BE2C (cell line): ENCODE results near the gene DDX24.

Experiments
- DNase-seq: peaks from one replicate; pipeline ENCODE4 v3.0.0-alpha.2; 2020
- H3K27me3 ChIP-seq: fragments of 250-450 bp; sonication (Bioruptor Pico); 2 replicates; pipeline ENCODE4 v1.5.1; 2020; ENCODE audit warnings: mild to moderate bottlenecking
- H3K36me3 ChIP-seq: fragments of 250-450 bp; sonication (Bioruptor Pico); 2 replicates; pipeline ENCODE4 v1.5.1; 2020; ENCODE audit warnings: mild to moderate bottlenecking
- H3K4me1 ChIP-seq: fragments of 250-450 bp; sonication (Bioruptor Pico); 2 replicates; pipeline ENCODE4 v1.5.1; 2020
- H3K4me3 ChIP-seq: 2 replicates; pipeline ENCODE4 v1.5.1; 2011; ENCODE audit warnings: low read depth, low read length
- H3K9me3 ChIP-seq: fragments of 250-450 bp; sonication (Bioruptor Pico); 2 replicates; pipeline ENCODE4 v1.5.1; 2020
- CTCF ChIP-seq: IDR thresholded peaks from 2 replicates; pipeline ENCODE4 v1.5.1; 2012; ENCODE audit warnings: mild to moderate bottlenecking, low read depth, low read length

The DDX24 gene

GRCh38 chr14:94103554-94104150 lies 22.6 kb upstream of the DDX24 start:
- no peaks in the 10 kb centered on the region; the same call in 1 of the 2 replicates for H3K9me3 ChIP-seq
- no peak for TF ChIP-seq CTCF
- H3K4me1 ChIP-seq: no peaks in the 10 kb centered on the region
- DNase-seq: no peak
- no peaks in the 10 kb centered on the region for H3K36me3 ChIP-seq
- no peak overlapping the region for H3K4me3 ChIP-seq
- no peaks in the 10 kb centered on the region for H3K27me3 ChIP-seq

GRCh38 chr14:94102768-94103482 lies 21.9 kb upstream of the DDX24 start:
- no peak for DNase-seq
- H3K36me3 ChIP-seq: no peaks in the 10 kb centered on the region
- no peaks in the 10 kb centered on the region for H3K27me3 ChIP-seq
- no peak overlapping the region for H3K4me3 ChIP-seq
- no peak for TF ChIP-seq CTCF
- H3K9me3 ChIP-seq: no peaks in the 10 kb centered on the region
- no peaks in the 10 kb centered on the region for H3K4me1 ChIP-seq

GRCh38 chr14:94101748-94102147 lies 20.7 kb upstream of the DDX24 start:
- no peak for TF ChIP-seq CTCF
- Histone ChIP-seq H3K27me3 (no peaks in the 10 kb centered on the region), H3K9me3 (no peaks in the 10 kb centered on the region), H3K36me3 (0 out of 2 replicates have a peak, but pooled peaks cover 3% of the 10 kb centered on the region), H3K4me1 (no peaks in the 10 kb centered on the region), H3K4me3 (no peak overlapping the region)
- DNase-seq: no peak

GRCh38 chr14:94100847-94101246 lies 19.8 kb upstream of the DDX24 start:
- Histone ChIP-seq H3K9me3 (no peaks in the 10 kb centered on the region), H3K36me3 (0 out of 2 replicates have a peak, but pooled peaks cover 3% of the 10 kb centered on the region), H3K4me3 (no peak overlapping the region), H3K27me3 (no peaks in the 10 kb centered on the region), H3K4me1 (no peaks in the 10 kb centered on the region)
- DNase-seq: no peak
- TF ChIP-seq CTCF: no peak

GRCh38 chr14:94099006-94099405 lies 18.0 kb upstream of the DDX24 start:
- TF ChIP-seq CTCF: no peak
- Histone ChIP-seq H3K9me3 (no peaks in the 10 kb centered on the region), H3K27me3 (no peaks in the 10 kb centered on the region), H3K4me3 (no peak overlapping the region), H3K36me3 (0 out of 2 replicates have a peak, but pooled peaks cover 3% of the 10 kb centered on the region), H3K4me1 (no peaks in the 10 kb centered on the region)
- DNase-seq: no peak
